ENCODE results near the gene TTC34. TPM values are rescaled to one million over a fixed set of nuclear protein-coding genes. Genes with fewer than 3 reads are reported as not detected.

TTC34 gene
- total and polyA plus RNA-seq, 2 experiments from 2014 or later = 0.08 to 0.35 TPM

GRCh38 chr1:2814511-2815075 is 13.1 kb upstream of the TTC34 start (continued):
- TF ChIP-seq, protein P1, sequence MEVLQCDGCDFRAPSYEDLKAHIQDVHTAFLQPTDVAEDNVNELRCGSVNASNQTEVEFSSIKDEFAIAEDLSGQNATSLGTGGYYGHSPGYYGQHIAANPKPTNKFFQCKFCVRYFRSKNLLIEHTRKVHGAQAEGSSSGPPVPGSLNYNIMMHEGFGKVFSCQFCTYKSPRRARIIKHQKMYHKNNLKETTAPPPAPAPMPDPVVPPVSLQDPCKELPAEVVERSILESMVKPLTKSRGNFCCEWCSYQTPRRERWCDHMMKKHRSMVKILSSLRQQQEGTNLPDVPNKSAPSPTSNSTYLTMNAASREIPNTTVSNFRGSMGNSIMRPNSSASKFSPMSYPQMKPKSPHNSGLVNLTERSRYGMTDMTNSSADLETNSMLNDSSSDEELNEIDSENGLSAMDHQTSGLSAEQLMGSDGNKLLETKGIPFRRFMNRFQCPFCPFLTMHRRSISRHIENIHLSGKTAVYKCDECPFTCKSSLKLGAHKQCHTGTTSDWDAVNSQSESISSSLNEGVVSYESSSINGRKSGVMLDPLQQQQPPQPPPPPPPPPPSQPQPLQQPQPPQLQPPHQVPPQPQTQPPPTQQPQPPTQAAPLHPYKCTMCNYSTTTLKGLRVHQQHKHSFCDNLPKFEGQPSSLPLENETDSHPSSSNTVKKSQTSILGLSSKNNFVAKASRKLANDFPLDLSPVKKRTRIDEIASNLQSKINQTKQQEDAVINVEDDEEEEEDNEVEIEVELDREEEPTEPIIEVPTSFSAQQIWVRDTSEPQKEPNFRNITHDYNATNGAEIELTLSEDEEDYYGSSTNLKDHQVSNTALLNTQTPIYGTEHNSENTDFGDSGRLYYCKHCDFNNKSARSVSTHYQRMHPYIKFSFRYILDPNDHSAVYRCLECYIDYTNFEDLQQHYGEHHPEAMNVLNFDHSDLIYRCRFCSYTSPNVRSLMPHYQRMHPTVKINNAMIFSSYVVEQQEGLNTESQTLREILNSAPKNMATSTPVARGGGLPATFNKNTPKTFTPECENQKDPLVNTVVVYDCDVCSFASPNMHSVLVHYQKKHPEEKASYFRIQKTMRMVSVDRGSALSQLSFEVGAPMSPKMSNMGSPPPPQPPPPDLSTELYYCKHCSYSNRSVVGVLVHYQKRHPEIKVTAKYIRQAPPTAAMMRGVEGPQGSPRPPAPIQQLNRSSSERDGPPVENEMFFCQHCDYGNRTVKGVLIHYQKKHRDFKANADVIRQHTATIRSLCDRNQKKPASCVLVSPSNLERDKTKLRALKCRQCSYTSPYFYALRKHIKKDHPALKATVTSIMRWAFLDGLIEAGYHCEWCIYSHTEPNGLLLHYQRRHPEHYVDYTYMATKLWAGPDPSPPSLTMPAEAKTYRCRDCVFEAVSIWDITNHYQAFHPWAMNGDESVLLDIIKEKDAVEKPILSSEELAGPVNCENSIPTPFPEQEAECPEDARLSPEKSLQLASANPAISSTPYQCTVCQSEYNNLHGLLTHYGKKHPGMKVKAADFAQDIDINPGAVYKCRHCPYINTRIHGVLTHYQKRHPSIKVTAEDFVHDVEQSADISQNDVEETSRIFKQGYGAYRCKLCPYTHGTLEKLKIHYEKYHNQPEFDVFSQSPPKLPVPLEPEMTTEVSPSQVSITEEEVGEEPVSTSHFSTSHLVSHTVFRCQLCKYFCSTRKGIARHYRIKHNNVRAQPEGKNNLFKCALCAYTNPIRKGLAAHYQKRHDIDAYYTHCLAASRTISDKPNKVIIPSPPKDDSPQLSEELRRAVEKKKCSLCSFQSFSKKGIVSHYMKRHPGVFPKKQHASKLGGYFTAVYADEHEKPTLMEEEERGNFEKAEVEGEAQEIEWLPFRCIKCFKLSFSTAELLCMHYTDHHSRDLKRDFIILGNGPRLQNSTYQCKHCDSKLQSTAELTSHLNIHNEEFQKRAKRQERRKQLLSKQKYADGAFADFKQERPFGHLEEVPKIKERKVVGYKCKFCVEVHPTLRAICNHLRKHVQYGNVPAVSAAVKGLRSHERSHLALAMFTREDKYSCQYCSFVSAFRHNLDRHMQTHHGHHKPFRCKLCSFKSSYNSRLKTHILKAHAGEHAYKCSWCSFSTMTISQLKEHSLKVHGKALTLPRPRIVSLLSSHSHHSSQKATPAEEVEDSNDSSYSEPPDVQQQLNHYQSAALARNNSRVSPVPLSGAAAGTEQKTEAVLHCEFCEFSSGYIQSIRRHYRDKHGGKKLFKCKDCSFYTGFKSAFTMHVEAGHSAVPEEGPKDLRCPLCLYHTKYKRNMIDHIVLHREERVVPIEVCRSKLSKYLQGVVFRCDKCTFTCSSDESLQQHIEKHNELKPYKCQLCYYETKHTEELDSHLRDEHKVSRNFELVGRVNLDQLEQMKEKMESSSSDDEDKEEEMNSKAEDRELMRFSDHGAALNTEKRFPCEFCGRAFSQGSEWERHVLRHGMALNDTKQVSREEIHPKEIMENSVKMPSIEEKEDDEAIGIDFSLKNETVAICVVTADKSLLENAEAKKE (CRISPR knock-in tag; IDR thresholded peaks at IDR 0.05) = no peak
- TF ChIP-seq EZH2 (IDR thresholded peaks at IDR 0.05; ENCODE audit: low read depth, unreplicated experiment) (no peak), ETS1 (IDR thresholded peaks at IDR 0.05) (no peak), NANOG (IDR thresholded peaks at IDR 0.05; ENCODE audit: borderline replicate concordance) (no peak), POLR2AphosphoS5 (IDR thresholded peaks at IDR 0.05; ENCODE audit: low read depth) (no peak), ZNF114 (CRISPR knock-in tag; IDR thresholded peaks at IDR 0.05) (no peak)

- Histone ChIP-seq H3K4me1 (ENCODE audit: insufficient read depth) (no peaks in the 10 kb centered on the region), H4K20me1 (replicated peaks; ENCODE audit: insufficient read depth) (no peaks in the 10 kb centered on the region), H3K4me2 (no peak overlapping the region), H3K4me3 (no peak overlapping the region), H3K9me2 (ENCODE audit: insufficient read depth) (no peaks in the 10 kb centered on the region), H3K27ac (ENCODE audit: low read depth) (no peak overlapping the region), H2AFZ (no peak overlapping the region), H3K27me3 (ENCODE audit: insufficient read depth) (no peaks in the 10 kb centered on the region), H3F3A (replicated peaks; ENCODE audit: low read depth) (no peaks in the 10 kb centered on the region), H3K36me3 (ENCODE audit: insufficient read depth) (no peaks in the 10 kb centered on the region), H3K79me2 (replicated peaks; ENCODE audit: insufficient read depth) (no peaks in the 10 kb centered on the region)
- no peak for DNase-seq (ENCODE audit: low spot score)
- no peak overlapping the region for H3K4me3 Mint-ChIP-seq
- H3K9me3 Mint-ChIP-seq = peaks cover 76% of the 10 kb centered on the region
- no peak for ATAC-seq
- H3K27ac Mint-ChIP-seq = no peak overlapping the region
- H3K36me3 Mint-ChIP-seq (ENCODE audit: low read depth) = peaks cover 14% of the 10 kb centered on the region; the same call in 2 of the 3 replicates
- H3K27me3 Mint-ChIP-seq (ENCODE audit: insufficient read depth, low read depth, poor library complexity) = no peaks in the 10 kb centered on the region
- H3K4me1 Mint-ChIP-seq = no peaks in the 10 kb centered on the region
- no peak for TF ChIP-seq REST (IDR thresholded peaks at IDR 0.05; ENCODE audit: unreplicated experiment)
- no peak for TF ChIP-seq NANOG (IDR thresholded peaks at IDR 0.05; ENCODE audit: borderline replicate concordance)
- TF ChIP-seq ZNF331 (CRISPR knock-in tag; IDR thresholded peaks at IDR 0.05; ENCODE audit: low read depth) = no peak
- TF ChIP-seq, protein P2, sequence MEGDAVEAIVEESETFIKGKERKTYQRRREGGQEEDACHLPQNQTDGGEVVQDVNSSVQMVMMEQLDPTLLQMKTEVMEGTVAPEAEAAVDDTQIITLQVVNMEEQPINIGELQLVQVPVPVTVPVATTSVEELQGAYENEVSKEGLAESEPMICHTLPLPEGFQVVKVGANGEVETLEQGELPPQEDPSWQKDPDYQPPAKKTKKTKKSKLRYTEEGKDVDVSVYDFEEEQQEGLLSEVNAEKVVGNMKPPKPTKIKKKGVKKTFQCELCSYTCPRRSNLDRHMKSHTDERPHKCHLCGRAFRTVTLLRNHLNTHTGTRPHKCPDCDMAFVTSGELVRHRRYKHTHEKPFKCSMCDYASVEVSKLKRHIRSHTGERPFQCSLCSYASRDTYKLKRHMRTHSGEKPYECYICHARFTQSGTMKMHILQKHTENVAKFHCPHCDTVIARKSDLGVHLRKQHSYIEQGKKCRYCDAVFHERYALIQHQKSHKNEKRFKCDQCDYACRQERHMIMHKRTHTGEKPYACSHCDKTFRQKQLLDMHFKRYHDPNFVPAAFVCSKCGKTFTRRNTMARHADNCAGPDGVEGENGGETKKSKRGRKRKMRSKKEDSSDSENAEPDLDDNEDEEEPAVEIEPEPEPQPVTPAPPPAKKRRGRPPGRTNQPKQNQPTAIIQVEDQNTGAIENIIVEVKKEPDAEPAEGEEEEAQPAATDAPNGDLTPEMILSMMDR (conservative IDR thresholded peaks at IDR 0.05; ENCODE audit: low read depth in 2 of 2) = no peak
- no peak for TF ChIP-seq EZH2 (IDR thresholded peaks at IDR 0.05; ENCODE audit: low read depth, unreplicated experiment)
- TF ChIP-seq CREB1 (CRISPR knock-in tag; IDR thresholded peaks at IDR 0.05; ENCODE audit: low read depth) = no peak
- TF ChIP-seq JUNB (IDR thresholded peaks at IDR 0.05; ENCODE audit: unreplicated experiment) = no peak
Measured at GRCh38 chr1:2812939-2813653, 11.6 kb upstream of the TTC34 start.
